Measurements from ENCODE around the gene WDR1. TPM values are rescaled to one million over a fixed set of nuclear protein-coding genes. Genes with fewer than 3 reads are reported as not detected.
A peak's percentile ranks its signal among the peaks of the same experiment; 100 is the strongest.

WDR1 gene
- total and polyA plus RNA-seq, 10 of the 15 experiments (the other 5 are each of a cell fraction or from before 2014, with no cell fraction given) = 28.5 to 397 (median 290) TPM

DNA sequence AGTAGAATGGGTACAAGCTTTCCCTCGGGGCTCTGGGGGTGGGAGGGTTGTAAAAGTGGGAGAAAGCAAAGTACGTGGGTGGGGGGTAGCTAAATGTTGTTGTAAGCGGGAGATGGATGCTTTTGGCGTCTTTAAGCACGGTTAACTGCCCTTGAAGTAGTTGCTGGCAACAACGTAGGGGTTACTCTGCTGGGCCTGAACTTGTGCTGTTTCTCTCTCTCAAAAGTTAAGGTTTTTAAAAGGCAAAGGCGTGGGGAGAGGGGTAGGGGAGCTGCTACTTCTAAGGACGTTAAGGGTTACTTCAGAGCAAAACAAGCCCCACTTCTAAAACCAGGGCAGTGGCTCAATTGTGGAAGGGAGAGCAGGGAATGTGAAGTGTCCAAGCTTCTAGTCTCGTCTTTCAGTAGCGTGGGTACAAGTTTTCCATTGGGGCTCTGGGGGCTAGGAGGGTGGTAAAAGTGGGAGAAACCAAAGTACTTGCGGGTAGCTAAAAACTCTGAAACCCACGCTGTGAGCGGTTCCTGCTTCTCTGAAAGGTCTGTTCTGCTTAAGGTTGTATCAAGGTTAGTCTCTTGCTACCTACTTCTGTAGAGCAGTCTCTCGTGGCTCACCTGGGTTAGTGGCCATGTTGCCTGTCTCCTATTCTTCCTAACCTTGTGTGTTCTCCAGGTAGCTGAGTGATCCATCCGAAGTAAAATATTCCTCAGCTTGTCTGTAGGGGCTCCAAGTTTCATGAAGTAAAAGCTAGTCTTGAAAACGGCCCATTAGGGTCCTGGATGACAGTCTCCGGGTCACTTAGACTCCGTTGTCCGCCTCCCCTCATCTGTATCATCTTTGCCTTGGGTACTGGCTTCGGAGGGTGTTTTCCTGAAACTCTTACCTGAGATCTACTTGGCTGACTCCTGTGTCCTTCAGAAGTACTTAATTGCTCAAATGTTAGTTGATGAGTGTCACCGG is 1.7 kb upstream of the WDR1 start (continued):
- TF ChIP-seq, protein P1, sequence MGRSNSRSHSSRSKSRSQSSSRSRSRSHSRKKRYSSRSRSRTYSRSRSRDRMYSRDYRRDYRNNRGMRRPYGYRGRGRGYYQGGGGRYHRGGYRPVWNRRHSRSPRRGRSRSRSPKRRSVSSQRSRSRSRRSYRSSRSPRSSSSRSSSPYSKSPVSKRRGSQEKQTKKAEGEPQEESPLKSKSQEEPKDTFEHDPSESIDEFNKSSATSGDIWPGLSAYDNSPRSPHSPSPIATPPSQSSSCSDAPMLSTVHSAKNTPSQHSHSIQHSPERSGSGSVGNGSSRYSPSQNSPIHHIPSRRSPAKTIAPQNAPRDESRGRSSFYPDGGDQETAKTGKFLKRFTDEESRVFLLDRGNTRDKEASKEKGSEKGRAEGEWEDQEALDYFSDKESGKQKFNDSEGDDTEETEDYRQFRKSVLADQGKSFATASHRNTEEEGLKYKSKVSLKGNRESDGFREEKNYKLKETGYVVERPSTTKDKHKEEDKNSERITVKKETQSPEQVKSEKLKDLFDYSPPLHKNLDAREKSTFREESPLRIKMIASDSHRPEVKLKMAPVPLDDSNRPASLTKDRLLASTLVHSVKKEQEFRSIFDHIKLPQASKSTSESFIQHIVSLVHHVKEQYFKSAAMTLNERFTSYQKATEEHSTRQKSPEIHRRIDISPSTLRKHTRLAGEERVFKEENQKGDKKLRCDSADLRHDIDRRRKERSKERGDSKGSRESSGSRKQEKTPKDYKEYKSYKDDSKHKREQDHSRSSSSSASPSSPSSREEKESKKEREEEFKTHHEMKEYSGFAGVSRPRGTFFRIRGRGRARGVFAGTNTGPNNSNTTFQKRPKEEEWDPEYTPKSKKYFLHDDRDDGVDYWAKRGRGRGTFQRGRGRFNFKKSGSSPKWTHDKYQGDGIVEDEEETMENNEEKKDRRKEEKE (IDR thresholded peaks at IDR 0.05) = no peak
- no peak for TF ChIP-seq PAX8 (IDR thresholded peaks at IDR 0.05)
- TF ChIP-seq EGR1 (IDR thresholded peaks at IDR 0.05; ENCODE audit: borderline replicate concordance in 1 of 2, low read depth in 2 of 2, low read length in 2 of 2) = no peak
- TF ChIP-seq YY1 (IDR thresholded peaks at IDR 0.05; ENCODE audit: low read depth, low read length) = no peak
- TF ChIP-seq ATF7 (IDR thresholded peaks at IDR 0.05; ENCODE audit: low read depth) = no peak
- no peak for TF ChIP-seq MEF2A (IDR thresholded peaks at IDR 0.05; ENCODE audit: insufficient read depth, low read depth, low read length)
- no peak for TF ChIP-seq SMARCA5 (IDR thresholded peaks at IDR 0.05)
- TF ChIP-seq ZNF217 (IDR thresholded peaks at IDR 0.05) = no peak
- TF ChIP-seq, protein P2, sequence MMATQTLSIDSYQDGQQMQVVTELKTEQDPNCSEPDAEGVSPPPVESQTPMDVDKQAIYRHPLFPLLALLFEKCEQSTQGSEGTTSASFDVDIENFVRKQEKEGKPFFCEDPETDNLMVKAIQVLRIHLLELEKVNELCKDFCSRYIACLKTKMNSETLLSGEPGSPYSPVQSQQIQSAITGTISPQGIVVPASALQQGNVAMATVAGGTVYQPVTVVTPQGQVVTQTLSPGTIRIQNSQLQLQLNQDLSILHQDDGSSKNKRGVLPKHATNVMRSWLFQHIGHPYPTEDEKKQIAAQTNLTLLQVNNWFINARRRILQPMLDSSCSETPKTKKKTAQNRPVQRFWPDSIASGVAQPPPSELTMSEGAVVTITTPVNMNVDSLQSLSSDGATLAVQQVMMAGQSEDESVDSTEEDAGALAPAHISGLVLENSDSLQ (IDR thresholded peaks at IDR 0.05) = no peak
- no peak for TF ChIP-seq FOXM1 (IDR thresholded peaks at IDR 0.05; ENCODE audit: low read depth, low read length)
- TF ChIP-seq SREBF2 (IDR thresholded peaks at IDR 0.05; ENCODE audit: low read length) = no peak
- no peak for TF ChIP-seq MTA2 (IDR thresholded peaks at IDR 0.05; ENCODE audit: low read depth)
- TF ChIP-seq KLF5 (IDR thresholded peaks at IDR 0.05; ENCODE audit: partially characterized antibody) = no peak
- TF ChIP-seq, protein P3, sequence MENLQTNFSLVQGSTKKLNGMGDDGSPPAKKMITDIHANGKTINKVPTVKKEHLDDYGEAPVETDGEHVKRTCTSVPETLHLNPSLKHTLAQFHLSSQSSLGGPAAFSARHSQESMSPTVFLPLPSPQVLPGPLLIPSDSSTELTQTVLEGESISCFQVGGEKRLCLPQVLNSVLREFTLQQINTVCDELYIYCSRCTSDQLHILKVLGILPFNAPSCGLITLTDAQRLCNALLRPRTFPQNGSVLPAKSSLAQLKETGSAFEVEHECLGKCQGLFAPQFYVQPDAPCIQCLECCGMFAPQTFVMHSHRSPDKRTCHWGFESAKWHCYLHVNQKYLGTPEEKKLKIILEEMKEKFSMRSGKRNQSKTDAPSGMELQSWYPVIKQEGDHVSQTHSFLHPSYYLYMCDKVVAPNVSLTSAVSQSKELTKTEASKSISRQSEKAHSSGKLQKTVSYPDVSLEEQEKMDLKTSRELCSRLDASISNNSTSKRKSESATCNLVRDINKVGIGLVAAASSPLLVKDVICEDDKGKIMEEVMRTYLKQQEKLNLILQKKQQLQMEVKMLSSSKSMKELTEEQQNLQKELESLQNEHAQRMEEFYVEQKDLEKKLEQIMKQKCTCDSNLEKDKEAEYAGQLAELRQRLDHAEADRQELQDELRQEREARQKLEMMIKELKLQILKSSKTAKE (IDR thresholded peaks at IDR 0.05; ENCODE audit: low read depth, poor library complexity, severe bottlenecking) = no peak
- TF ChIP-seq SUPT20H (IDR thresholded peaks at IDR 0.05; ENCODE audit: borderline replicate concordance, control insufficient read depth, low read depth, low read length) = no peak
- TF ChIP-seq, protein P4, sequence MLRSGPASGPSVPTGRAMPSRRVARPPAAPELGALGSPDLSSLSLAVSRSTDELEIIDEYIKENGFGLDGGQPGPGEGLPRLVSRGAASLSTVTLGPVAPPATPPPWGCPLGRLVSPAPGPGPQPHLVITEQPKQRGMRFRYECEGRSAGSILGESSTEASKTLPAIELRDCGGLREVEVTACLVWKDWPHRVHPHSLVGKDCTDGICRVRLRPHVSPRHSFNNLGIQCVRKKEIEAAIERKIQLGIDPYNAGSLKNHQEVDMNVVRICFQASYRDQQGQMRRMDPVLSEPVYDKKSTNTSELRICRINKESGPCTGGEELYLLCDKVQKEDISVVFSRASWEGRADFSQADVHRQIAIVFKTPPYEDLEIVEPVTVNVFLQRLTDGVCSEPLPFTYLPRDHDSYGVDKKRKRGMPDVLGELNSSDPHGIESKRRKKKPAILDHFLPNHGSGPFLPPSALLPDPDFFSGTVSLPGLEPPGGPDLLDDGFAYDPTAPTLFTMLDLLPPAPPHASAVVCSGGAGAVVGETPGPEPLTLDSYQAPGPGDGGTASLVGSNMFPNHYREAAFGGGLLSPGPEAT (IDR thresholded peaks at IDR 0.05; ENCODE audit: low read depth) = no peak
- 0 out of 3 replicates have a peak, but pooled peaks have one; percentile 15 for TF ChIP-seq POU2F2 (IDR thresholded peaks at IDR 0.05; ENCODE audit: borderline replicate concordance, low read depth, low read length)
- no peak for TF ChIP-seq SIN3A (IDR thresholded peaks at IDR 0.05; ENCODE audit: low read depth, low read length)
- no peak for TF ChIP-seq CREM (IDR thresholded peaks at IDR 0.05; ENCODE audit: low read depth)
- no peak for TF ChIP-seq SP1 (IDR thresholded peaks at IDR 0.05; ENCODE audit: low read depth, low read length)
- TF ChIP-seq, protein P5, sequence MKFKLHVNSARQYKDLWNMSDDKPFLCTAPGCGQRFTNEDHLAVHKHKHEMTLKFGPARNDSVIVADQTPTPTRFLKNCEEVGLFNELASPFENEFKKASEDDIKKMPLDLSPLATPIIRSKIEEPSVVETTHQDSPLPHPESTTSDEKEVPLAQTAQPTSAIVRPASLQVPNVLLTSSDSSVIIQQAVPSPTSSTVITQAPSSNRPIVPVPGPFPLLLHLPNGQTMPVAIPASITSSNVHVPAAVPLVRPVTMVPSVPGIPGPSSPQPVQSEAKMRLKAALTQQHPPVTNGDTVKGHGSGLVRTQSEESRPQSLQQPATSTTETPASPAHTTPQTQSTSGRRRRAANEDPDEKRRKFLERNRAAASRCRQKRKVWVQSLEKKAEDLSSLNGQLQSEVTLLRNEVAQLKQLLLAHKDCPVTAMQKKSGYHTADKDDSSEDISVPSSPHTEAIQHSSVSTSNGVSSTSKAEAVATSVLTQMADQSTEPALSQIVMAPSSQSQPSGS (IDR thresholded peaks at IDR 0.05; ENCODE audit: low read length) = peak; percentile 5; the same call in 1 of the 2 replicates

All from GM12878 (cell line).